LNCaP clone FGC (cell line): ENCODE data around the gene TARP.
"Not testable (repeated sequence)": the region's sequence is repeated elsewhere in the genome, so short reads cannot be mapped to it uniquely, and the experiment has no call there.

Experiments
- DNase-seq: peaks from one replicate; pipeline ENCODE4 v3.0.0-alpha.2; 2011; ENCODE audit warnings: low read depth
- H3K4me3 ChIP-seq: 2 replicates; pipeline ENCODE4 v1.5.1; 2011; ENCODE audit warnings: mild to moderate bottlenecking, low read depth, low read length, control low read depth
- TF ChIP-seq, protein P1 (sequence below): IDR thresholded peaks from 2 replicates; pipeline ENCODE4 v1.5.1; 2012; ENCODE audit warnings: mild to moderate bottlenecking; ENCODE audit not compliant: control insufficient read depth, insufficient read depth; ENCODE audit errors: extremely low read depth

TARP gene

DNA sequence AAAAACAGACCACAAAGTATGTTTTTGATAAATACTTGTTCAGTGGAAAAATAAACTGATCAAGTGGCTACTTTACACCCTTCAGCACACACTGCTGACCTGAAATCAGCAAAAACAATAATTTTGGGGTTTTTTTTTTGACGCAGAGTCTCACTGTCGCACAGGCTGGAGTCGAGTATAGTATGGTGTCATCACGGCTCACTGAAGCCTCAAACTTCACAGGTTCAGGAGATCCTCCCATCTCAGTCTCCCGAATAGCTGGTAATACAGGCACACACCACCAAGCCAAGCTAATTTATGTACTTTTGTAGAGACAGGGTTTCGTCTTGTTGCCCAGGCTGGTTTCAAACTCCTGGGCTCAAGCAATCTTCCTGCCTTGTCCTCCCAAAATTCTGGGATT, 30.6 kb downstream of the TARP start:
- DNase-seq, result no peak
- no peak overlapping the region for H3K4me3 ChIP-seq
- TF ChIP-seq, protein P1, sequence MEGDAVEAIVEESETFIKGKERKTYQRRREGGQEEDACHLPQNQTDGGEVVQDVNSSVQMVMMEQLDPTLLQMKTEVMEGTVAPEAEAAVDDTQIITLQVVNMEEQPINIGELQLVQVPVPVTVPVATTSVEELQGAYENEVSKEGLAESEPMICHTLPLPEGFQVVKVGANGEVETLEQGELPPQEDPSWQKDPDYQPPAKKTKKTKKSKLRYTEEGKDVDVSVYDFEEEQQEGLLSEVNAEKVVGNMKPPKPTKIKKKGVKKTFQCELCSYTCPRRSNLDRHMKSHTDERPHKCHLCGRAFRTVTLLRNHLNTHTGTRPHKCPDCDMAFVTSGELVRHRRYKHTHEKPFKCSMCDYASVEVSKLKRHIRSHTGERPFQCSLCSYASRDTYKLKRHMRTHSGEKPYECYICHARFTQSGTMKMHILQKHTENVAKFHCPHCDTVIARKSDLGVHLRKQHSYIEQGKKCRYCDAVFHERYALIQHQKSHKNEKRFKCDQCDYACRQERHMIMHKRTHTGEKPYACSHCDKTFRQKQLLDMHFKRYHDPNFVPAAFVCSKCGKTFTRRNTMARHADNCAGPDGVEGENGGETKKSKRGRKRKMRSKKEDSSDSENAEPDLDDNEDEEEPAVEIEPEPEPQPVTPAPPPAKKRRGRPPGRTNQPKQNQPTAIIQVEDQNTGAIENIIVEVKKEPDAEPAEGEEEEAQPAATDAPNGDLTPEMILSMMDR, result no peak

DNA sequence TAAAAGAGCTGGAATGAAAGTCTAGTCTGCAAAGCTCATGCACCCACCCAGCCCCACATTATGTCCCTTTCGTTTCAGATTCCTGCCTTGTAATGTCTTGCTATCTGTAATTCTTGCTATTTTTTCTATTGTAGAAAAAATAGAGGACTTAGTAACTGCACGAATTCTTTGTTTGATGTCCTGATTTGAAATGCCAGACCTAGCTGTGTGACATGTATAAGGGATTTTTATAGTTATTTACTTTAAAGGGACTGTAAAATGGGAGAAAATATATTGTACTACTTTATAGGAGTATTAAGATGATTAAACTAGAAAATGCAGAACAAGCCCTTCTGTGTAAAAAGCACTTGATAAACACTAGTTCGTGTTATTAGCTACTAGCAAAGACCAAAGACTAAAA, 32.4 kb downstream of the TARP start:
- TF ChIP-seq, protein P1, result no peak
- peak; percentile 83 for DNase-seq
- H3K4me3 ChIP-seq, result no peak overlapping the region

DNA sequence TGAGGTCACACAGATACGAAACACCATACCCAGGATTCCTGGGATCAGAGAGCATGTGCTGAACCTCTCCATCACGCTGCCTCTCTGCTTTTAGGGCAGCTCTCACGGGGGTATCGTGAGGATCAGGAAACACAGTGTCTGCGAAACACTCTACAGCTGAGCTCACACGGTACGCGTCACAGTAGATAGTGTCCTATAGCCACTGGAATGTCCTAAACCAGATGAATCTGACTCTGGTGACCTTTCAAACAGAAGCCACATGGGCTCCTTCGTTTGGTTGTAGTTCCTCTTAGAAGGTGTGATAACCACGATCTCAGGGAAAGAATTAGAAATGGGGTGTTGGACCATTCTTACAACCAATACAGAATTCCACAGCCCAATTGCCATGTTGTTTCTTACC, 34.3 kb downstream of the TARP start:
- H3K4me3 ChIP-seq, DNase-seq: not testable (repeated sequence)

DNA sequence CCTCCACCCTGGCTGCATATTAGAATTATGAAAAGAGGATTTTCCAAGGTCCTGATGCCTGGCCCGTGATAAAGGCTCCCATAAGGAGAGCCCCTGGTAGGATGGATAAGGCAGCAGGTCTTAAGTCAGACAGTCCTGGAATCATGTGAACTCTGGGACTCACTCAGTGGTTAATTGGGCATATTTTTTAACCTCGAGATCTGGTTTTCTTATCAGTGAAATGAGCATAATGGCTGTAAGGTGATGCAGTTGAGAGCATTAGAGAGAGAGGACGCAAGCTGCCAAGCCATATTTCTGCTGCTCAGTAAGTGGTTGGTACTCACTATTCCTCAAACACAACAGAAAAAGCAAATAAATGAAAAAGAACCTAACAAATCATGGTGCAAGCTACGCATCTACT, 37.8 kb downstream of the TARP start:
- H3K4me3 ChIP-seq, result no peak overlapping the region
- no peak for DNase-seq
- TF ChIP-seq, protein P1, result no peak

DNA sequence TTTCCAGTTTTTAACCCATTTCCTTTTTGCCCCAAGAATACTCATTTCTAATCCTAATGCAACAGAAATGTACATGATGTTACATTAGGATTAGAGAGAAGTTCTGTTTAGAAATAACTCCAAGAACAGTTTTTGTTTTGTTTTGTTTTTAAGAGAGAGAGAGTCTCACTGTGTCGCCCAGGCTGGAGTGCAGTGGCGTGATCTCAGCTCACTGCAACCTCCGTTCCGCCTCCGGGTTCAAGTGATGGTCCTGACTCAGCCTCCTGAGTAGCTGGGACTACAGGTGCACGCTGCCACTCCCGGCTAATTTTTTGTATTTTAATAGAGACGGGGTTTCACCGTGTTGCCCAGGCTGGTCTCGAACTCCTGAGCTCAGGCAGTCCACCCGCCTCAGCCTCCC, 38.7 kb downstream of the TARP start:
- H3K4me3 ChIP-seq, DNase-seq: not testable (repeated sequence)

DNA sequence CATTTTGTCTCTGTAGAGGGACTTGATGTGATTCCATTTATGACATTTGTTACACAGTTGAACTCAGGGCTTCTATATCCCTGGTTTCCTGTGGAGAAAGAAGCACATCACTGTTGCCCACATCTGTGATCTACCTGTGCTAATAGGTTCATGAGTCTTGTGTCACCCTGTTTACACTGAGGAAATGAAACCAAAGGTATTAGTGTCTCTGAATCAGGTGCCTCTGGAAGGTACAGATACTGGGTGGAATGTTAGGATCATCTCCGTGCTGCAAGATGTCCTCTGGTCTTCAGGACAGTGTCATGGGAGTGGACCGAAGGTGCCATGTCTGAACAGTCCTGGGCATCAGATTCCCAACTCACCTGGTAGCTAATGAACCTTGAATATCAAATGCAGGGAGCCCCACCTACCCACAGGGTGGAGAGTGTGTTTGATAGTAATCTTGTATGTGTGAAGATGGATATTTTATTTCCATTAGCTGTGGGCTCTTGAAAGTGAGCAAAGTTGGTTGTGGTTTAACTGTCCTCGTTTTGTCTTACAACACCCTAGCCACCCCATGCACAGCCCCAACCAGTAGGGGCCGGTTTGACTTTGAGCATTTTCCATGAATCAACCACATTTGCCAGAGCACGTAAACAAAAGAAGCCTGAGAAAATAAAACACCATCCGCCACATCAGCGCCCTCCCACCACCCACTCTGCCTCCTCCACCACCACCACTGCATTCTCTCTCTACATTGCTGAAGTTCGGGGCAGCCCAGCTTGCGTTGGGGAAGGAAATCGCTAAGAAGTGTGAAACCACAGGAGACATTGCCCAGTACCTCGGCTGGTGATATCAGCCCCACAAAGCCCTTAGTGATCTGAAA, 40.7 kb downstream of the TARP start:
- TF ChIP-seq, protein P1, result no peak
- no peak overlapping the region for H3K4me3 ChIP-seq
- DNase-seq, result no peak

DNA sequence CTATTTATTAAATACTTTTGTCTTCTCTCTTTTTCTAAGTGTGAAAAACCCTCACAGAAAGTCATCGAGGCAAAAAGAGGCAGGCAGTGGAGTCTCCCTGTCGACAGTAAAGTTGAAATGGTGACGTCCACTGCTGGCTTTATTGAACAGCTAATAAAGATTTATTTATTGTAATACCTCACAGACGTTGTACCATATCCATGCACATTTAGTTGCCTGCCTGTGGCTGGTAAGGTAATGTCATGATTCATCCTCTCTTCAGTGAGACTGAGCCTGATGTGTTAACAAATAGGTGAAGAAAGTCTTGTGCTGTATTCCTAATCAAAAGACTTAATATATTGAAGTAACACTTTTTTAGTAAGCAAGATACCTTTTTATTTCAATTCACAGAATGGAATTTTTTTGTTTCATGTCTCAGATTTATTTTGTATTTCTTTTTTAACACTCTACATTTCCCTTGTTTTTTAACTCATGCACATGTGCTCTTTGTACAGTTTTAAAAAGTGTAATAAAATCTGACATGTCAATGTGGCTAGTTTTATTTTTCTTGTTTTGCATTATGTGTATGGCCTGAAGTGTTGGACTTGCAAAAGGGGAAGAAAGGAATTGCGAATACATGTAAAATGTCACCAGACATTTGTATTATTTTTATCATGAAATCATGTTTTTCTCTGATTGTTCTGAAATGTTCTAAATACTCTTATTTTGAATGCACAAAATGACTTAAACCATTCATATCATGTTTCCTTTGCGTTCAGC, 43.4 kb downstream of the TARP start:
- no peak for DNase-seq
- no peak overlapping the region for H3K4me3 ChIP-seq
- TF ChIP-seq, protein P1, result no peak
